GM18868 (cell line): ENCODE measurements around the gene ADAM19.
"Not testable (repeated sequence)": the region's sequence is repeated elsewhere in the genome, so short reads cannot be mapped to it uniquely, and the experiment has no call there.

ENCODE experiments used
- ATAC-seq: cut with Tn5 transposase; IDR thresholded peaks from one replicate; pipeline ENCODE4 v1.9.1; 2021; ENCODE audit warnings: mild to moderate bottlenecking, moderate library complexity; ENCODE audit not compliant: unreplicated experiment

The ADAM19 gene

GRCh38 chr5:157494178-157494832 is 81.3 kb downstream of the ADAM19 start:
- peak; percentile 46 for ATAC-seq

DNA sequence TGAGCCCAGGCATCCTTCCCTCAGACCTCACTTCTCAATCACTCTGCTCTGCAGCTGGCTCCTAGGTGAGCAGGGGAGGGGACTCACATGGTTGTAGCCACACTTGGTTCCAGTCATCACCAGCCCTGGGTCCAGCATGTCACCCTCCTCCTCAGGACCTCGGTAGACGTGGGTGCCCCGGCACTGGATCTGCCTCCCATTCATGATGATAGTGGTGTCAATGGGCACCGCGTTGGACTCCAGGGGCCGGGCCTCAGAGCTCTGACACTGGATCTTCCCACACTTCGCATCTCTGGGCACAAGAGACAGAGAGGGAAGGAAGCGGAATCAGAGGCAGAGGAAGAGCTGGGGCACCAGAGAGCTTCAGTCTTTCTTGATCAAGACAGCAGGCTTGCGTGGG is 82.7 kb downstream of the ADAM19 start:
- no peak for ATAC-seq

- ATAC-seq, result no peak
Measured at GRCh38 chr5:157491471-157491995, 84.0 kb downstream of the ADAM19 start.

DNA sequence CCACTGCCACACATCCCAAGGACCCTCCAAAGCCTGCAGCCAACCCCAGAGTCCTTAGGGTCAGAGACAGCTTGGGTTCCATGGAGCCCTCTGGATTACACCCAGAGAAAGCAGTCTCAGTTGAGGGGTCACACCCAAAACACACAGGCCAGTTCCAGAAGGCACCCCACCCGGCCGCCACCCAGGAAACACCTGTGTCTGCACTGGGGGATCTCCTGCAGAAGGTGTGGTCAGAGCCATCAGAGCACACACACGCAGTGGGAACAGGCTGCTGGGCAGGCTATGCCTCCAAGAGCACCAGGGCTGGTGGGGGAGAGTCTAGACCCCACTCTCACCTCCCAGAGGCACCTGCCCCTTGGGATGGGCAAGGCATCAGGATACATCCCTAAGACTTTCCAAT is 88.2 kb downstream of the ADAM19 start:
- peak; percentile 71 for ATAC-seq

DNA sequence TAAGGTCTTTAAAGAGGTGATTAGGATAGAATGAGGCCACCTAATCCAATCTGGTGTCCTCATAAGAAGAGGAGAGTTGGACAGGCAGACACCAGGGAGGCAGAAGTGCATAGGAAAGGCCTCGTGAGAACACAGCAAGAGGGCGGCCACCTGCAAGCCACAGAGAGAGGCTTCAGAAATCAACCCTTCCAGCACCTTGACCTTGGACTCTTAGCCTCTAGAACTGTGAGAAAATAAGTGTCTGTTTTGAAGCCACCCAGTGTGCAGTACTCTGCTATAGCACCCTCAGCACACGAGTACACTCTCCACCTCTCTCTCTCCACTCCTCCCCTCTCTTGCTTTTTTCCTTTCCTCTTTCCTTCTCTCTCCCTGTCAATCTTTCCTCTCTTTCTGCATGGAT is 88.7 kb downstream of the ADAM19 start:
- ATAC-seq, result peak; percentile 32

DNA sequence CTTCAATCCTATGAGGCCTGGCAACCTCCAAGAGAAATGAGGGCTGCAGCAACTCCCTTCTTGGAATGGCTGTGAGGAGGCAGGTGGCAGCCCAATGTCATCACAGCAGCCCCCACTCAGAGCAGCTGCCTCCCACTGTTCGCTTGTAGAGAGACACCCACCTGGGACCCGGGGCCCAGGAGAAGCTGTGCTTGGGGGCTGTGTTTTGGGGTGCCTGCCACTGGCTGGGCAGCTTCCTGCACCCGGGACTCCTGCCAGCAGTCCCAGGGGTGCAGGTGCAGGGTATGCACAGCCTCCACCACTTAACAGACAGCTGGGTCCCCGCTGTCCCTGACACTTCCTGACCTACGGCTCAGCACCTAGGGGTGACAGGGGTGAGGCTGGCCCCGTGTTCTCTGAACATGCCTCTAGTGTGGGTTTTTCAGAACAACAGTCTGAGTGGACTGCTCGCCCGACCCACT is 89.3 kb downstream of the ADAM19 start:
- peak; percentile 32 for ATAC-seq

- ATAC-seq, result peak; percentile 49
Measured at GRCh38 chr5:157485811-157486210, 89.8 kb downstream of the ADAM19 start.

- no peak for ATAC-seq
Measured at GRCh38 chr5:157485340-157485739, 90.2 kb downstream of the ADAM19 start.

GRCh38 chr5:157484768-157485167 is 90.8 kb downstream of the ADAM19 start:
- ATAC-seq, result no peak

DNA sequence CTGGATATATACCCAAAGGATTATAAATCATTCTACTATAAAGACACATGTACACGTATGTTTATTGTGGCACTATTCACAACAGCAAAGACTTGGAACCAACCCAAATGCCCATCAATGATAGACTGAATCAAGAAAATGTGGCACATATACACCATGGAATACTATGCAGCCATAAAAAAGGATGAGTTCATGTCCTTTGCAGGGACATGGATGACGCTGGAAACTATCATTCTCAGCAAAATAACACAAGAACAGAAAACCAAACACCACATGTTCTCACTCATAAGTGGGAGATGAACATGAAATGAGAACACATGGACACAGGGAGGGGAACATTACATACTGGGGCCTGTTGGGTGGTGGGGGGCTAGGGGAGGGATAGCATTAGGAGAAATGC is 92.9 kb downstream of the ADAM19 start:
- ATAC-seq, result not testable (repeated sequence)

DNA sequence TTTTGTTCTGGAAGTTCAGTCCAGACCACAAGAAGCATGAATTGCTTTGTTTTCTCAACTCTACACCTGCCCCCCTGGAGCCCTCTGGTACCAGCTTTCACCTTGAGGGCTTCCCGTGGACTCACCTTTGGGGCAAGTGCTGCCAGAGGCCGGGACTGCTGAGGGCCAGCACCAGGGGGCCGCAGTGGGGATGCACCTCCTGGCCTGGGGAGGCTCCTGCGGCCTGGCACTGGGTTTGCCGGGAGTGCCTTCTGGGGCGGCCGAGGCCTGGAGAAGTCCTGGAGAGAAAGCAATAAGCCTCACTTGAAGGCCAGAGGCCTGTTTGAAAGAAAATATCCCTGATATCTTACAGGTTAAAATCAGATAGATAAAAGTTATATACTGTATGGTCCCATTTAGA is 93.9 kb downstream of the ADAM19 start:
- no peak for ATAC-seq

GRCh38 chr5:157481265-157481664 is 94.3 kb downstream of the ADAM19 start:
- no peak for ATAC-seq

DNA sequence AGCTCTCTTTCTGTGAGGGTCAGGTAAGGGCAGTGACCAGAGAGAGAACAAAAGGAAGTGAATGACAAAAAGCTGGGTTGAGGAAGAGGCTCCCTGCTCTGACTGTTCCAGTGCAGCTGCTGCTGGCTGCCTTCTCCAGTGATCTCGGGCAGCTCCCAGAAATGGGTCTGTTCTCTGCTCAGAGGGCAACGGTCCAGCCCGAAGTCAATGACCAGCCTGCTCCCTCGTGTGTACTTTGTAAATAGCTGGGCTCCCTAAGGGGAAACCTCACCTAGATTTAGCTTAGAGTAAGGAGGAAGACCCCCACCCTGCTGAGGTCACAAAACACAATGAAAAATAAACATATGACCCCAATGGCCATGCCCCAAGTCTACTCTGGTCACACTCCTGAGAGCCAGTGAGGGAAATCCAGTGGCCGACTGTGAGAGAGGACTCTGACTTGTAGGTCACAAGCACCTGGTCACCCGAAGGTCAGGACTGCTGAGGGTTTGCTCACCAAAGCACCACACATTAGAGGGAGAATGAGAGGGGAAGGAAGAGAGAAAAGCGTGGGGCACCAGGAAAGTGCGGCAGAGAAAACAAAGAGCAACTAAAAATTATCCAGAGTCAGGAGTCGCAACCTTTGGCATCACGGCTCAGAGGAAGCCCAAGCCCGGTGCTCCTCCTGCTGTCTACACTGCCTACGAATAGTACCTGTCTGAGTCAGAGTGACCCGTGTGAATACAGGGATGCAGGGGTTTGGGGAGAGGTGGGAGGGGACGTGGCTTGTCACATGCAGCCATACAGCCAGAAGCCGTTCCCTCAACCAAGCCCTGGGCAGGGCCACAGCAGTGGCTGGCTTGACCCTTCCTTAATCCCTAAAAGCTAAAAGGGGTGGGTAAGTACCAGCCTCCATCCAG is 95.7 kb downstream of the ADAM19 start:
- ATAC-seq, result no peak

DNA sequence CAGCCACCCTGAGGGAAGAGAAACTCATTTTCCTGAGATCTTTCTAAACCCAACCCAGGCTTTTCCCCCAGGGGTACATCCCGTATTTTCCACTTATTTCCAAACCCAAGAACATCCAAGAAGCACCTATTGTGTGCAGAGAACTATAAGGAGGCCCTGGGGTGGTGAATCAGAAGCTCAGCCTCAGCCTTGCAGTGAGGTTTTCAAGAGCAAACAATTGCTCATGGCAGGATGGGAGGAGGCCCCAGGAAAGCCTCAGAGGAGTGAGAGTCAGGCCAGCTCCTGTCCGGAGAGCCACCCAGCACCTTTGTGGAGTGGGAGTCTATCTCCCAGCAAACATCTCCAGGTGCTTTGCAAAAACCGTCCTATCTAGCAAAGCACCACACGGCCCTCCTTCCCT is 96.4 kb downstream of the ADAM19 start:
- ATAC-seq, result no peak

DNA sequence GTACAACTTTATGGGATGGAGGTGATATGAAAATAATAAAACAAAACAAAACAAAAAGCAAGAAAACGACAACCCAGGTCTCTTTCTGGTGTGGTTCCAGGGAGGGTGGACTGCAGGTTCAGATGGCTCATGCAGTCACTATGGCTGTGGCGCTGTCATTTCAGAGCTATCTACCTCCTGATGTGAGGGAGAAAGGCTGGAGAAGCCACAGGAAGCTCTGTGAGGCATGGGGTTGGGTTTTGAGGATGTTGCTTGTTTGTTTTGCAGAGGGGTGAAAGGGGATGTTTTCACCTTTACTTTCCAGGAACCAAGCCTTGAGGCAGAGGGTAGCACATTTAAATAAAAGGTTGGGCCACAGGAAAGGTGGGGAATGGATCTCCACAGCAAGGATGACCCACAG is 96.8 kb downstream of the ADAM19 start:
- ATAC-seq, result no peak

GRCh38 chr5:157477814-157478494 is 97.6 kb downstream of the ADAM19 start:
- ATAC-seq, result no peak

GRCh38 chr5:157476702-157477408 is 98.7 kb downstream of the ADAM19 start:
- peak; percentile 83 for ATAC-seq

DNA sequence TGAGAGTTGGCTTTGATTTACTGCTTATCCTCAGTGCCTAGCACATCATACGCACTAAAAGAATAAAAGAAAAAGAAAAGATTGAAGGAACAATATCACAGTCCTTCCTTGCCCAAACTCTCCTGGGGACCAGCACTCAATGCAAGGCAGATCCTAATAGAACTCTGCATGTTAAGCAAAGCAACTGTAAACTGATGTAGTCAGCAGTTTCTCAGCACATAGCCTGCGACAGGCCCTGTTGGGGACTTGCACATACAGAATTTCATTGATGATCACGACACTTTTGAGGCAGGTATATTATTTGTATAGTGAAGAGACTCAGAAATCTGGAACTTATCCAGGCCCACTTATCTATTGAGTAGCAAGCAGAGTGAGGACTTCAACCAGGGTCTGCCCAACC is 100.1 kb downstream of the ADAM19 start:
- ATAC-seq, result no peak

GRCh38 chr5:157473383-157474320 is 101.9 kb downstream of the ADAM19 start:
- no peak for ATAC-seq

- ATAC-seq, result no peak
Measured at GRCh38 chr5:157471709-157472108, 103.9 kb downstream of the ADAM19 start.
